Karpas-422 (cell line): ENCODE data around the gene IMPA2. TPM values are rescaled to one million over a fixed set of nuclear protein-coding genes. Genes with fewer than 3 reads are reported as not detected.
A peak's percentile ranks its signal among the peaks of the same experiment; 100 is the strongest.

Source experiments
- DNase-seq: peaks from one replicate; pipeline ENCODE4 v3.0.0-alpha.2; 2015
- H2AFZ ChIP-seq: fragments of 200-600 bp; sonication (generic); 2 replicates; pipeline ENCODE4 v1.6.1; 2014; ENCODE audit warnings: antibody characterized with exemption, low read length, mixed read lengths
- H3K27ac ChIP-seq: fragments of 200-600 bp; sonication (generic); 2 replicates; pipeline ENCODE4 v1.5.1; 2014; ENCODE audit warnings: mild to moderate bottlenecking, low read length, moderate library complexity
- H3K27me3 ChIP-seq: fragments of 200-600 bp; sonication (generic); 2 replicates; pipeline ENCODE4 v1.6.1; 2014; ENCODE audit warnings: low read length, mixed read lengths
- H3K36me3 ChIP-seq: fragments of 200-600 bp; sonication (generic); 2 replicates; pipeline ENCODE4 v1.6.1; 2014; ENCODE audit warnings: low read length, mixed read lengths; ENCODE audit not compliant: insufficient read depth
- H3K4me1 ChIP-seq: fragments of 200-600 bp; sonication (generic); 2 replicates; pipeline ENCODE4 v1.6.1; 2014; ENCODE audit warnings: mild to moderate bottlenecking, low read length, mixed read lengths
- H3K4me2 ChIP-seq: fragments of 200-600 bp; sonication (generic); 2 replicates; pipeline ENCODE4 v1.6.1; 2014; ENCODE audit warnings: low read length, low read depth, mild to moderate bottlenecking; ENCODE audit not compliant: poor library complexity, severe bottlenecking
- H3K4me3 ChIP-seq: fragments of 200-600 bp; sonication (generic); 2 replicates; pipeline ENCODE4 v1.5.1; 2014; ENCODE audit warnings: mild to moderate bottlenecking, antibody characterized with exemption, low read length, mixed read lengths
- H3K79me2 ChIP-seq: fragments of 200-600 bp; sonication (generic); 2 replicates; pipeline ENCODE4 v1.6.1; 2014; ENCODE audit warnings: mild to moderate bottlenecking, low read length, mixed read lengths
- H3K9ac ChIP-seq: fragments of 200-600 bp; sonication (generic); 2 replicates; pipeline ENCODE4 v1.6.0; 2014; ENCODE audit warnings: low read length
- H3K9me2 ChIP-seq: fragments of 200-600 bp; sonication (generic), shearing (Covaris generic); replicated peaks from 2 replicates; pipeline ENCODE4 v1.6.0; 2014; ENCODE audit warnings: mild to moderate bottlenecking, low read length, moderate library complexity; ENCODE audit not compliant: insufficient read depth
- H3K9me3 ChIP-seq: fragments of 300-700, 200-600 bp; sonication (generic); 2 replicates; pipeline ENCODE4 v1.6.1; 2014; ENCODE audit warnings: low read length, mixed read lengths
- H4K20me1 ChIP-seq: fragments of 200-600 bp; sonication (generic); 2 replicates; pipeline ENCODE4 v1.6.1; 2014; ENCODE audit warnings: mild to moderate bottlenecking, antibody characterized with exemption, low read length, low read depth; ENCODE audit not compliant: insufficient read depth
- total RNA-seq: library from RNA; depleted of rRNA; stranded (reverse); fragments of >200 nt; shearing (Covaris generic); gene quantifications from 2 replicates; pipeline ENCODE4 v1.2.3, GENCODE V29; 2014; ENCODE audit warnings: low replicate concordance

The IMPA2 gene
- total RNA-seq, 1 experiment from 2014 or later: 0.89 TPM

DNA sequence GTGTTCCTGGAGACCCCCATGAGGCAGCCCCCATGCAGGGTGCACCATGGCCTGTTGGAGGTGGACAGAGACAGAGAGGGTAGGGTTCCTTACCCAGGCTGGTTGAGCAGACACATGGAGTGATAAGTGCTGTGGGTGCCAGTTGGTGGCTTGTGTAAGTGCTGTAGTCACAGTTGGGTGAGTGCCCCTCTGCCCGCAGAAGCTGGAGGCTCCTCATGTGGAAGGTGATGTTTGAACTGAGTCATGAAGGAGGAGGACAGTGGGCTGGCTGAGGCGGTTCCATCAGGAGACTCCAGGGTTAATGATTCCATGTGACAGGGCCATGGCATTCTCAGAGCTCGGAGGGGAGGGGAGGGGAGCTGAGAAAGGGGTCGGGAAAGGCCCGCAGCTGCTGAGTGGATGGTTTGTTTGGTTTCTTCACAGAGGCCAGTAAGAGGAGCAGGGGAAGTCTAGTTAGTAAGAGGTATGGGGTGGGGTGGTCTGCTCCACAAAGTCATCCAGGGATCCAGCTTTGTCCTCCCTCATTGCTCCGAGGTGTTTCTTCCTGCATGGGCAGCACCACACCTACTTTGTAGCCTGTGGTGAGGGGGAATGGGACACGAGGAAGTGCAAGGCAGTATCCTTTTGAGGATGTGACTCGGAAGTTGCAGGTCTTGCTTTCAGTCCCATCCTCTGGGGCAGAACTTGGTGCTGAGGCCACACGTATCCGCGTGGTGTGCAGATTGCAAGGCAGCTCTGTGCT is 13.6 kb downstream of the IMPA2 start:
- Histone ChIP-seq H3K9ac (no peak overlapping the region), H4K20me1 (no peaks in the 10 kb centered on the region; the same call in 1 of the 2 replicates), H3K9me2 (no peaks in the 10 kb centered on the region), H2AFZ (no peak overlapping the region), H3K4me1 (no peaks in the 10 kb centered on the region), H3K36me3 (no peaks in the 10 kb centered on the region), H3K79me2 (no peaks in the 10 kb centered on the region), H3K9me3 (no peaks in the 10 kb centered on the region), H3K4me3 (no peak overlapping the region), H3K4me2 (no peak overlapping the region), H3K27me3 (no peaks in the 10 kb centered on the region), H3K27ac (no peak overlapping the region)
- no peak for DNase-seq

DNA sequence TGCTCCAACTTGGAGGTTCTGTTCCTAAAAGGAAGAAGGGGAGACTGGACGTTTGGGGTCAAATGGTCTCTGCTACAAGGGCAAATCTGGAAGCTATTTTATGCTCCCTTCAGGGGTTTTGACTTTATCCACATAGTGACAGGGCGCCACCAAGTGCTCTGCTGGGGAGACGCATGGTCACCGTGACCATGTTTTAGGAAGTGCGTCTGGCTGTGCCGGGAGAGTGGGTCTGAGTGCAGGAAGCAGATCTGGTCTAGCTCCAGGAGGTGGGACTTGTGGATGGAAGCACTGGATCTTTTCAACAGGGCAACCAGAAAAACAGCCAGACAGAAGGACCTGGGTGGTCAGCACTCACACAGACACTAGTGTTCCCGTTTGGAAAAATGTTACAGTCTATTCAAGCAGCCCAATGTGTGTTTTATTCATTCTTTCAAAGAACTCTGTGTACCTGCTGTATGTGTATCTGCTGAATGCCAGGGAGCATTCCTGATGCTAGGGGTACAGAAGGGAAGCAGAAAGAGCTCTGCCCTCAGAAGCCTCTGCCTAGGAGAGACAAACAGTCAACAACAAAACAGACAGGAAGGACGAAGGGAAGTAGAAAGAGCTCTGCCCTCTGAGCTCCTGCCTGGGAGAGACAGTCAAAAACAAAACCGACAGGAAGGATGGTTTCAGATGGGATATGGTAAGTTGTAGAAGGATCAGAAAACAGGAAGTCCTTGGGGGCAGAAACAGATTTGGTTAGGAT is 14.3 kb downstream of the IMPA2 start:
- no peak overlapping the region for H3K4me3 ChIP-seq
- no peaks in the 10 kb centered on the region for H3K9me2 ChIP-seq
- H3K9ac ChIP-seq: no peak overlapping the region
- no peak overlapping the region for H3K4me2 ChIP-seq
- H3K9me3 ChIP-seq: no peaks in the 10 kb centered on the region
- no peaks in the 10 kb centered on the region for H3K4me1 ChIP-seq
- DNase-seq: peak; percentile 80
- no peak overlapping the region for H3K27ac ChIP-seq
- no peaks in the 10 kb centered on the region for H3K79me2 ChIP-seq
- H3K27me3 ChIP-seq: no peaks in the 10 kb centered on the region
- H4K20me1 ChIP-seq: no peaks in the 10 kb centered on the region; the same call in 1 of the 2 replicates
- no peak overlapping the region; the same call in 1 of the 2 replicates for H2AFZ ChIP-seq
- H3K36me3 ChIP-seq: no peaks in the 10 kb centered on the region

DNA sequence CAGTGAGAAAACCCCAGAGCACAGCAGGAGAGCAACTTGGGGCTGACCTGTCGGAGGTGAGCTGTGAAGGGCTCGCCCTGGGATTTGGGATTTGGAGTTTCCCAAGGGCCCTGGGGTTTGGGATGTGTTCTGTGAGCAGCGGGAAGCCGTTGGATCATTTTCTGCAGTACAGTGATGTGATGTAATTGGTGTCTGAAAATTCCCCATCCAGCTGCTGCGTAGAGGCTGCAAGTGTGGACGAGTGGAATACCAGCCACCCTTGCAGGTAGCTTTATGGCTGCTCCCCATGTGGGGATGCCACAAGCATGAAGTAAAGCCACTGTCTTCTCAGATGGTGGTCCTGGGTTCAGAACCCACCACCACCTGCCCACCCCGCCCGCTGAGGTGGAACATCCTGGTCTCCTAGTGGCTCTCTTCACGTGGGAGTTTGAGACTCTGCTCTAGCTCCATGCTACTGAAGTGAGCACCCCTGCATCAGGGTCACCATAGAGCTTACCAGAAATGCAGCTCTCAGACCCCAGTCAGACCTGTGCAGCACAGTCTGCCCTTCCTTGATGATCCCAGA is 15.0 kb downstream of the IMPA2 start:
- Histone ChIP-seq H3K79me2 (no peaks in the 10 kb centered on the region), H3K27me3 (no peaks in the 10 kb centered on the region), H3K27ac (no peak overlapping the region), H3K36me3 (no peaks in the 10 kb centered on the region), H3K9ac (no peak overlapping the region), H2AFZ (no peak overlapping the region), H4K20me1 (no peaks in the 10 kb centered on the region; the same call in 1 of the 2 replicates), H3K9me3 (no peaks in the 10 kb centered on the region), H3K4me1 (no peaks in the 10 kb centered on the region), H3K4me2 (no peak overlapping the region), H3K9me2 (no peaks in the 10 kb centered on the region), H3K4me3 (no peak overlapping the region)
- DNase-seq: no peak

DNA sequence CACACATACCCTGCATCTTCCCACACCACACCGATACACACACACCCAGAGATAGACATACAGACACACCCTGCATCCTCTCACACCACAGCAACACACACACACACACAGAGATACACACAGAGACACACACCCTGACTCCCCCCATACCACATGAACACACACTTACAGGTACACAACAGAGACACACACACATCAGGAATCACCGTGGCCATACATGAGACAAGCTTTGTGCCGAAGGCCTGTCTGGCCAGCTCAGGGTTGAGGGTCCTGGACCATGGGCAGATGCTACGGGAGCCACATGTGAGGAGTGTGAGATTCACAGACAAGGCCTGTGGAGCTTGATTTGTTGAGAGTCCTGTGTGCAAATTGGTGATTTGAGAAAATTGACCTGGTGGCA is 15.6 kb downstream of the IMPA2 start:
- Histone ChIP-seq H3K4me2 (no peak overlapping the region), H3K27ac (no peak overlapping the region), H2AFZ (no peak overlapping the region), H3K9me2 (no peaks in the 10 kb centered on the region), H3K79me2 (no peaks in the 10 kb centered on the region), H3K4me1 (no peaks in the 10 kb centered on the region), H3K36me3 (no peaks in the 10 kb centered on the region), H3K9ac (no peak overlapping the region), H4K20me1 (no peaks in the 10 kb centered on the region; the same call in 1 of the 2 replicates), H3K9me3 (no peaks in the 10 kb centered on the region), H3K4me3 (no peak overlapping the region), H3K27me3 (no peaks in the 10 kb centered on the region)
- DNase-seq: no peak

DNA sequence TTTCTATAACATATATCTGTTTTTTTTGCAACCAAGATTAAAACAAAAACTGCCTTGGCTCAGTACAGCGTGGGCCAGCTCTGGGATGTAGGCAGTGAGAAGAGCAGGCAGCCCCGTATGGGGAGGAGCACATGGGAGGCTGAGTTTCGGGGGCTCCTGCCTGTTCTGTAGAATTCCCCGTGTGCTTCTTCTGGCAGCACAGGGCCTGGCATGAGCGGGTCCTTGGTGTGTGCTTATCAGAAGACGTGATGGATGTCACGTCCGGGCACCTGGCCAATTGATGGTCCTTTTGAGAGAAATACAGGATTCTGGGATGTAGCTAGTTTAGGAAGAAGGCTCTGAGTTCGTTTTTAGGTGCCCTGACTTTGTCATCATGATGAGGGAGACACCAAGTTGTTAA is 16.2 kb downstream of the IMPA2 start:
- no peaks in the 10 kb centered on the region for H3K9me2 ChIP-seq
- H4K20me1 ChIP-seq: no peaks in the 10 kb centered on the region; the same call in 1 of the 2 replicates
- no peaks in the 10 kb centered on the region for H3K79me2 ChIP-seq
- no peaks in the 10 kb centered on the region for H3K27me3 ChIP-seq
- H3K36me3 ChIP-seq: no peaks in the 10 kb centered on the region
- H3K27ac ChIP-seq: no peak overlapping the region
- H3K4me2 ChIP-seq: no peak overlapping the region
- no peak overlapping the region for H3K9ac ChIP-seq
- no peak for DNase-seq
- no peaks in the 10 kb centered on the region for H3K9me3 ChIP-seq
- H2AFZ ChIP-seq: no peak overlapping the region
- no peak overlapping the region for H3K4me3 ChIP-seq
- H3K4me1 ChIP-seq: no peaks in the 10 kb centered on the region

DNA sequence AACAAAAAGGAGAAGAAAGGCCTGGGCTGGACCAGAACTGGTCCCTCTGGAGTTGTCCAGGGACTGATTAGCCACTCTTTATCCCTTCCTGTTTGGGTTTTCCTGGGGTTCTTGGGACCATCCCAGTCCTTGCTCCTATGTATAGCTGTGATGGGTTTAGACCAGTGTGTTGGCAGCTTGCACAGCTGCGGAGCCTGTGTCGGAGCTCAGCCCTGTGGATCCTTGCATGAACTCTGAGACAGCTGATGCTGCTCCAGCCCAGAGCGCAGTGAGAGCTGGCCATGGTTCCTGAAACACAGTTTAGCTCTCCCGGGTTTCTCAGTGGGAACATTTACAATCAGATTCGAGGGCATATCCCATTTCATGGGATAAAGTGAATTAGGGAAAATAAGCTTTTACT is 16.9 kb downstream of the IMPA2 start:
- Histone ChIP-seq H3K9me3 (no peaks in the 10 kb centered on the region), H2AFZ (no peak overlapping the region), H3K9ac (no peak overlapping the region), H4K20me1 (no peaks in the 10 kb centered on the region; the same call in 1 of the 2 replicates), H3K36me3 (no peaks in the 10 kb centered on the region), H3K4me2 (no peak overlapping the region), H3K27me3 (no peaks in the 10 kb centered on the region), H3K9me2 (no peaks in the 10 kb centered on the region), H3K79me2 (no peaks in the 10 kb centered on the region), H3K27ac (no peak overlapping the region), H3K4me3 (no peak overlapping the region), H3K4me1 (no peaks in the 10 kb centered on the region)
- no peak for DNase-seq

DNA sequence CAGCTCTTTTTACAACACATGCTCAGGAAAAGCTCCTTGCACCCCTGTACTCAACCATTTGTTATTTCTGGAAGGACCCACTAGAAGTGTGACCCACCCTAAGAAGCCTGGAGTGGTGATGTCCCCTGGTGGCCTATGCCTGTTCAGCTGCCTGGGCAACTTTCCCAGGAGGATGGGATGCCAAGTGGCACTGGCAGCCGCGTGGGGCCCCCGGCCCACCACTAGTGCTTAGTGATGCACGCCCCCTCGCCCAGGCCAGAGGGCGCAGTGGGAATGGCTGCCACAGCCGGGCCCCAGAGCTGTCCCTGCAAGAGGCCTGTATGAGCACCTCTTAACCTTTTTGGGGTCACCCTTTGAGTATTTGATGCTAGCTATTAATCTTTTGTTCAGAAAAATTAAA is 18.1 kb downstream of the IMPA2 start:
- Histone ChIP-seq H3K4me3 (no peak overlapping the region), H4K20me1 (no peaks in the 10 kb centered on the region; the same call in 1 of the 2 replicates), H3K4me1 (no peaks in the 10 kb centered on the region), H2AFZ (no peak overlapping the region), H3K27ac (no peak overlapping the region), H3K36me3 (no peaks in the 10 kb centered on the region), H3K79me2 (no peaks in the 10 kb centered on the region), H3K27me3 (no peaks in the 10 kb centered on the region), H3K9ac (no peak overlapping the region), H3K9me3 (no peaks in the 10 kb centered on the region), H3K4me2 (no peak overlapping the region), H3K9me2 (no peaks in the 10 kb centered on the region)
- DNase-seq: no peak

DNA sequence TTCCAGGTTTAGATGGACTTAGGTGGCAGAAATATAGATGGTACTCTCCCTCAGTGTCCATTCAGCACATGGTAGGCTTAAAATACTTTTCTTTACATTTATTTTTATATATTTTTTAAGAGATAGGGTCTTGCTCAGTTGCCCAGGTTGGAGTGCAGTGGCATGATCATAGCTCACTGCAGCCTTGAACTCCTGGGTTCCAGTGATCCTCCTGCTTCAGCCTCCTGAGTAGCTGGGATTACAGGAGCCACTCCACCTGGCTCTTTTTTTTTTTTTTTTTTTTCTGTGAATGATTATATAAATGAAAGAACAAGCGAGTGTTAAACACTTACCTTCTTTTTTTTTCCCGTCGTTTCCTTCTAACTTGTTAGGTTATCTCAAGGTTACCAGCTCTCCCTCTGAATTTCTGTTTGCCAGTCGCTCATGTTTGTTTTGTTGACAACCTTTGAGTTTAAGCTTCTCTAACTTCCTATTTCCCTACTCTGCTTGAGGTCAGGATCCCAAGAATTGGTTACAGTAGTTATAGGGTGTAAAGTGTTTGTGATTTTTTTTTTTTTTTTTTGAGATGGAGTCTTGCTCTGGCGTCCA is 18.9 kb downstream of the IMPA2 start:
- Histone ChIP-seq H3K4me1 (no peaks in the 10 kb centered on the region), H3K27ac (no peak overlapping the region)

More for the DNA sequence above, 18.9 kb downstream of the IMPA2 start:
- no peak for DNase-seq
- H3K4me2 ChIP-seq: no peak overlapping the region
- no peak overlapping the region for H3K9ac ChIP-seq
- no peaks in the 10 kb centered on the region for H3K36me3 ChIP-seq
- no peaks in the 10 kb centered on the region for H3K79me2 ChIP-seq
- H3K27me3 ChIP-seq: no peaks in the 10 kb centered on the region
- H4K20me1 ChIP-seq: no peaks in the 10 kb centered on the region
- H3K4me3 ChIP-seq: no peak overlapping the region
- H3K9me3 ChIP-seq: no peaks in the 10 kb centered on the region
- H2AFZ ChIP-seq: no peak overlapping the region
- H3K9me2 ChIP-seq: no peaks in the 10 kb centered on the region
